ENCODE results near the gene PTPRU.

PTPRU gene

GRCh38 chr1:29320156-29320940 is 84.0 kb downstream of the PTPRU start:
- H3K9me3 ChIP-seq (ENCODE audit: insufficient read depth, low read depth, low read length) = no peaks in the 10 kb centered on the region
- no peaks in the 10 kb centered on the region for H3K9me2 ChIP-seq (replicated peaks; ENCODE audit: low read depth, low read length)
- H3K36me3 ChIP-seq (ENCODE audit: insufficient read depth, low read length) = no peaks in the 10 kb centered on the region
- H3K79me2 ChIP-seq (ENCODE audit: insufficient read depth, low read length) = no peaks in the 10 kb centered on the region
- H3K27me3 ChIP-seq (ENCODE audit: insufficient read depth, low read length, poor library complexity, severe bottlenecking) = no peaks in the 10 kb centered on the region
- H3K4me1 ChIP-seq (ENCODE audit: insufficient read depth, low read length, poor library complexity, severe bottlenecking) = no peaks in the 10 kb centered on the region
- no peaks in the 10 kb centered on the region for H3F3A ChIP-seq (ENCODE audit: low read depth)
- no peak overlapping the region for H3K9ac ChIP-seq (ENCODE audit: low read depth, low read length, poor library complexity, severe bottlenecking)
- H4K20me1 ChIP-seq (ENCODE audit: insufficient read depth, low read length, poor library complexity, severe bottlenecking) = no peaks in the 10 kb centered on the region
- no peak overlapping the region for H3K4me3 ChIP-seq (ENCODE audit: low read length, poor library complexity, severe bottlenecking)
- TF ChIP-seq EZH2phosphoT487 (IDR thresholded peaks at IDR 0.05; ENCODE audit: borderline replicate concordance) = no peak
- TF ChIP-seq, protein P1, sequence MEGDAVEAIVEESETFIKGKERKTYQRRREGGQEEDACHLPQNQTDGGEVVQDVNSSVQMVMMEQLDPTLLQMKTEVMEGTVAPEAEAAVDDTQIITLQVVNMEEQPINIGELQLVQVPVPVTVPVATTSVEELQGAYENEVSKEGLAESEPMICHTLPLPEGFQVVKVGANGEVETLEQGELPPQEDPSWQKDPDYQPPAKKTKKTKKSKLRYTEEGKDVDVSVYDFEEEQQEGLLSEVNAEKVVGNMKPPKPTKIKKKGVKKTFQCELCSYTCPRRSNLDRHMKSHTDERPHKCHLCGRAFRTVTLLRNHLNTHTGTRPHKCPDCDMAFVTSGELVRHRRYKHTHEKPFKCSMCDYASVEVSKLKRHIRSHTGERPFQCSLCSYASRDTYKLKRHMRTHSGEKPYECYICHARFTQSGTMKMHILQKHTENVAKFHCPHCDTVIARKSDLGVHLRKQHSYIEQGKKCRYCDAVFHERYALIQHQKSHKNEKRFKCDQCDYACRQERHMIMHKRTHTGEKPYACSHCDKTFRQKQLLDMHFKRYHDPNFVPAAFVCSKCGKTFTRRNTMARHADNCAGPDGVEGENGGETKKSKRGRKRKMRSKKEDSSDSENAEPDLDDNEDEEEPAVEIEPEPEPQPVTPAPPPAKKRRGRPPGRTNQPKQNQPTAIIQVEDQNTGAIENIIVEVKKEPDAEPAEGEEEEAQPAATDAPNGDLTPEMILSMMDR (conservative IDR thresholded peaks at IDR 0.05; ENCODE audit: low read length) = no peak
- no peak overlapping the region for H2AFZ ChIP-seq (ENCODE audit: low read length)
- no peak overlapping the region for H3K4me2 ChIP-seq (ENCODE audit: low read depth, low read length, poor library complexity, severe bottlenecking)

DNA sequence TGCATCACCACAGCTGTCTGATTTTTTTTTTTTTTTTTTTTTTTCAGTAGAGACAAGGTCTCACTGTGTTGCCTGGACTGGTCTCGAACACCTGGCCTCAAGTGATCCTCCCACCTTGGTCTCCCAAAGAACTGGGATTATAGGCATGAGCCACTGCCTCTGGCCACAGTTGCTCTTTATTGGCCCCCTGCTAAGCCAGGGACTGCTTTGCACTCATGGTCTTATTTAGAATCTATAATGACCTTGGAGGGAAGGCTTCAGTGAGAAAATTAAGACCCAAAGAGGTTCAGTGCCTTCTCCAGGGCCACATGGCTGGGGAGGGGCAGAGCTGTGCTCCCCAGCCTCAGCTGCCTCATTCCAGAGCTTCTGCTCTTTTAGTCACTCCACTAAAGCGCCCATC is 84.9 kb downstream of the PTPRU start:
- TF ChIP-seq, protein P1 (conservative IDR thresholded peaks at IDR 0.05; ENCODE audit: low read length) = no peak
- no peak for TF ChIP-seq EZH2phosphoT487 (IDR thresholded peaks at IDR 0.05; ENCODE audit: borderline replicate concordance)
- Histone ChIP-seq H3F3A (ENCODE audit: low read depth) (no peaks in the 10 kb centered on the region), H2AFZ (ENCODE audit: low read length) (no peak overlapping the region), H3K27me3 (ENCODE audit: insufficient read depth, low read length, poor library complexity, severe bottlenecking) (no peaks in the 10 kb centered on the region), H3K4me2 (ENCODE audit: low read depth, low read length, poor library complexity, severe bottlenecking) (no peak overlapping the region), H3K36me3 (ENCODE audit: insufficient read depth, low read length) (no peaks in the 10 kb centered on the region), H3K4me1 (ENCODE audit: insufficient read depth, low read length, poor library complexity, severe bottlenecking) (no peaks in the 10 kb centered on the region), H3K79me2 (ENCODE audit: insufficient read depth, low read length) (no peaks in the 10 kb centered on the region), H4K20me1 (ENCODE audit: insufficient read depth, low read length, poor library complexity, severe bottlenecking) (no peaks in the 10 kb centered on the region), H3K4me3 (ENCODE audit: low read length, poor library complexity, severe bottlenecking) (no peak overlapping the region), H3K9ac (ENCODE audit: low read depth, low read length, poor library complexity, severe bottlenecking) (no peak overlapping the region), H3K9me3 (ENCODE audit: insufficient read depth, low read depth, low read length) (no peaks in the 10 kb centered on the region), H3K9me2 (replicated peaks; ENCODE audit: low read depth, low read length) (no peaks in the 10 kb centered on the region)

GRCh38 chr1:29322147-29322694 is 85.9 kb downstream of the PTPRU start:
- Histone ChIP-seq H3K4me2 (ENCODE audit: low read depth, low read length, poor library complexity, severe bottlenecking) (no peak overlapping the region), H3K36me3 (ENCODE audit: insufficient read depth, low read length) (no peaks in the 10 kb centered on the region), H4K20me1 (ENCODE audit: insufficient read depth, low read length, poor library complexity, severe bottlenecking) (no peaks in the 10 kb centered on the region), H3K9ac (ENCODE audit: low read depth, low read length, poor library complexity, severe bottlenecking) (no peak overlapping the region), H2AFZ (ENCODE audit: low read length) (no peak overlapping the region), H3K27me3 (ENCODE audit: insufficient read depth, low read length, poor library complexity, severe bottlenecking) (no peaks in the 10 kb centered on the region), H3K4me3 (ENCODE audit: low read length, poor library complexity, severe bottlenecking) (no peak overlapping the region), H3K9me3 (ENCODE audit: insufficient read depth, low read depth, low read length) (no peaks in the 10 kb centered on the region), H3K9me2 (replicated peaks; ENCODE audit: low read depth, low read length) (no peaks in the 10 kb centered on the region), H3F3A (ENCODE audit: low read depth) (no peaks in the 10 kb centered on the region), H3K79me2 (ENCODE audit: insufficient read depth, low read length) (no peaks in the 10 kb centered on the region), H3K4me1 (ENCODE audit: insufficient read depth, low read length, poor library complexity, severe bottlenecking) (no peaks in the 10 kb centered on the region)
- no peak for TF ChIP-seq EZH2phosphoT487 (IDR thresholded peaks at IDR 0.05; ENCODE audit: borderline replicate concordance)
- TF ChIP-seq, protein P1 (conservative IDR thresholded peaks at IDR 0.05; ENCODE audit: low read length) = no peak

Measured in Loucy (cell line).